Activated CD4-positive, alpha-beta T cell treated with anti-CD3 and anti-CD28 coated beads, Interleukin-10, Interleukin-2, amounts not matched to agents 100 ng/mL and 50 ng/mL, durations not matched to agents 16 hours and 8 hours (primary cell): ENCODE measurements around the gene ACOT12.
"Not testable (repeated sequence)": the region's sequence is repeated elsewhere in the genome, so short reads cannot be mapped to it uniquely, and the experiment has no call there.

ENCODE experiments used
- DNase-seq: peaks from one replicate; pipeline ENCODE4 v3.0.0-alpha.2; 2020

Gene ACOT12

GRCh38 chr5:81398741-81399140, 4.8 kb upstream of the ACOT12 start:
- no peak for DNase-seq

GRCh38 chr5:81397176-81397575, 3.2 kb upstream of the ACOT12 start:
- no peak for DNase-seq

GRCh38 chr5:81395262-81395661, 1.3 kb upstream of the ACOT12 start:
- no peak for DNase-seq

- no peak for DNase-seq
Observed at GRCh38 chr5:81393430-81393782, 528 bp downstream of the ACOT12 start.

- no peak for DNase-seq
Observed at GRCh38 chr5:81389025-81389424, 4.9 kb downstream of the ACOT12 start.

GRCh38 chr5:81388169-81388568, 5.8 kb downstream of the ACOT12 start:
- no peak for DNase-seq

GRCh38 chr5:81383867-81384266, 10.1 kb downstream of the ACOT12 start:
- no peak for DNase-seq

GRCh38 chr5:81371354-81371876, 22.5 kb downstream of the ACOT12 start:
- no peak for DNase-seq

- no peak for DNase-seq
Observed at GRCh38 chr5:81370912-81371311, 23.0 kb downstream of the ACOT12 start.

- DNase-seq, result no peak
Observed at GRCh38 chr5:81365541-81365940, 28.4 kb downstream of the ACOT12 start.

GRCh38 chr5:81363093-81363871, 30.7 kb downstream of the ACOT12 start:
- DNase-seq, result no peak

- no peak for DNase-seq
Observed at GRCh38 chr5:81361600-81361999, 32.3 kb downstream of the ACOT12 start.

GRCh38 chr5:81360640-81361039, 33.3 kb downstream of the ACOT12 start:
- DNase-seq, result no peak

GRCh38 chr5:81359881-81360280, 34.1 kb downstream of the ACOT12 start:
- no peak for DNase-seq

GRCh38 chr5:81359108-81359507, 34.8 kb downstream of the ACOT12 start:
- DNase-seq, result no peak

GRCh38 chr5:81355291-81356251, 38.4 kb downstream of the ACOT12 start:
- no peak for DNase-seq

- DNase-seq, result no peak
Observed at GRCh38 chr5:81354093-81354492, 39.8 kb downstream of the ACOT12 start.

GRCh38 chr5:81353189-81353588, 40.7 kb downstream of the ACOT12 start:
- no peak for DNase-seq

- DNase-seq, result no peak
Observed at GRCh38 chr5:81350507-81350906, 43.4 kb downstream of the ACOT12 start.

GRCh38 chr5:81349161-81349560, 44.8 kb downstream of the ACOT12 start:
- DNase-seq, result no peak

GRCh38 chr5:81345411-81346003, 48.4 kb downstream of the ACOT12 start:
- DNase-seq, result no peak

- no peak for DNase-seq
Observed at GRCh38 chr5:81344736-81345135, 49.2 kb downstream of the ACOT12 start.

- not testable (repeated sequence) for DNase-seq
Observed at GRCh38 chr5:81338213-81338612, 55.7 kb downstream of the ACOT12 start.
